Neuronal stem cell (in vitro differentiated cells): ENCODE results near the gene IGSF5.

ENCODE experiments used
- DNase-seq: peaks from one replicate; pipeline ENCODE4 v3.0.0-alpha.2; 2013; ENCODE audit warnings: low spot score
- H2AFZ ChIP-seq: one replicate; pipeline ENCODE4 v1.6.1; 2013; ENCODE audit warnings: mild to moderate bottlenecking, low read length, inconsistent platforms
- H2AK5ac ChIP-seq: 2 replicates; pipeline ENCODE4 v1.6.1; 2013; ENCODE audit warnings: low read depth, mild to moderate bottlenecking, inconsistent platforms, low read length, moderate library complexity, mixed read lengths
- H2BK120ac ChIP-seq: 2 replicates; pipeline ENCODE4 v1.6.1; 2013; ENCODE audit warnings: low read depth, mild to moderate bottlenecking, inconsistent platforms, low read length, moderate library complexity, mixed read lengths
- H2BK12ac ChIP-seq: one replicate; pipeline ENCODE4 v1.6.1; 2013; ENCODE audit warnings: low read length, inconsistent platforms
- H2BK15ac ChIP-seq: 2 replicates; pipeline ENCODE4 v1.6.1; 2013; ENCODE audit warnings: mild to moderate bottlenecking, low read length, inconsistent platforms, mixed read lengths
- H2BK5ac ChIP-seq: one replicate; pipeline ENCODE4 v1.6.1; 2013; ENCODE audit warnings: inconsistent platforms, mild to moderate bottlenecking, low read length, moderate library complexity
- H3K14ac ChIP-seq: one replicate; pipeline ENCODE4 v1.6.1; 2013; ENCODE audit warnings: low read length, inconsistent platforms
- H3K18ac ChIP-seq: 2 replicates; pipeline ENCODE4 v1.6.1; 2013; ENCODE audit warnings: low read length, inconsistent platforms
- H3K23ac ChIP-seq: 2 replicates; pipeline ENCODE4 v1.6.1; 2013; ENCODE audit warnings: low read depth, mild to moderate bottlenecking, mixed read lengths, low read length, inconsistent platforms; ENCODE audit not compliant: poor library complexity
- H3K27ac ChIP-seq: replicated peaks from 3 replicates; pipeline ENCODE4 v1.5.1; 2013; ENCODE audit warnings: low read length, inconsistent platforms
- H3K27me3 ChIP-seq, 3 experiments: 2 replicates each; pipeline ENCODE4 v1.6.1; 2013; ENCODE audit warnings: low read length in 3 of 3, mild to moderate bottlenecking in 2 of 3, inconsistent platforms in 1 of 3, low read depth in 1 of 3, mixed read lengths in 1 of 3, moderate library complexity in 1 of 3; ENCODE audit not compliant: control insufficient read depth in 3 of 3, insufficient read depth in 3 of 3
- H3K36me3 ChIP-seq, 2 donors: replicated peaks in 1 of 2; 2 replicates each; pipeline ENCODE4 v1.6.1; 2013; ENCODE audit warnings: low read length in 2 of 2; ENCODE audit not compliant: control insufficient read depth in 2 of 2, insufficient read depth in 2 of 2
- H3K4ac ChIP-seq: 2 replicates; pipeline ENCODE4 v1.6.1; 2013; ENCODE audit warnings: inconsistent platforms, mild to moderate bottlenecking, low read length, moderate library complexity
- H3K4me1 ChIP-seq, 2 donors: 1 replicate in 1 of 2; 2 replicates in 1 of 2; pipeline ENCODE4 v1.6.1; 2013; ENCODE audit warnings: low read length in 2 of 2, low read depth in 1 of 2; ENCODE audit not compliant: control insufficient read depth in 2 of 2, insufficient read depth in 1 of 2
- H3K4me2 ChIP-seq: one replicate; pipeline ENCODE4 v1.6.1; 2013; ENCODE audit warnings: mild to moderate bottlenecking, low read length, inconsistent platforms; ENCODE audit not compliant: insufficient read depth, poor library complexity, severe bottlenecking
- H3K4me3 ChIP-seq, 2 donors: 2 replicates each; pipeline ENCODE4 v1.5.1; 2013; ENCODE audit warnings: low read length in 2 of 2, mild to moderate bottlenecking in 2 of 2, inconsistent platforms in 1 of 2, moderate library complexity in 1 of 2
- H3K79me1 ChIP-seq: one replicate; pipeline ENCODE4 v1.6.1; 2013; ENCODE audit warnings: low read depth, mild to moderate bottlenecking, inconsistent platforms, low read length, moderate library complexity
- H3K9ac ChIP-seq: one replicate; pipeline ENCODE4 v1.6.1; 2013; ENCODE audit warnings: mild to moderate bottlenecking, low read depth, low read length, inconsistent platforms; ENCODE audit not compliant: poor library complexity
- H3K9me3 ChIP-seq, 2 donors: replicated peaks in 1 of 2; 2 replicates each; pipeline versions ENCODE3 to v1.6.1; 2013; ENCODE audit warnings: low read length in 2 of 2, mild to moderate bottlenecking in 2 of 2, inconsistent platforms in 1 of 2, low read depth in 1 of 2, mixed read lengths in 1 of 2, moderate library complexity in 1 of 2; ENCODE audit not compliant: control insufficient read depth in 2 of 2, insufficient read depth in 1 of 2
- H4K8ac ChIP-seq: one replicate; pipeline ENCODE4 v1.6.1; 2013; ENCODE audit warnings: low read depth, mild to moderate bottlenecking, inconsistent platforms, low read length, moderate library complexity
- H4K91ac ChIP-seq: one replicate; pipeline ENCODE4 v1.6.1; 2013; ENCODE audit warnings: low read length, low read depth, mild to moderate bottlenecking, inconsistent platforms; ENCODE audit not compliant: poor library complexity
- WGBS, 2 donors: extraction: QIAGEN DNeasy Blood & Tissue Kit; methylation state at CpG; one replicate each; pipeline ENCODE4 v1.1.7; 2013; ENCODE audit warnings: missing lambda C conversion rate in 2 of 2, mixed read lengths in 1 of 2; ENCODE audit not compliant: insufficient read length in 2 of 2, insufficient replicate concordance in 1 of 2; ENCODE audit errors: extremely low coverage in 2 of 2; 5-methylcytosine and 5-hydroxymethylcytosine counted together

The IGSF5 gene

DNA sequence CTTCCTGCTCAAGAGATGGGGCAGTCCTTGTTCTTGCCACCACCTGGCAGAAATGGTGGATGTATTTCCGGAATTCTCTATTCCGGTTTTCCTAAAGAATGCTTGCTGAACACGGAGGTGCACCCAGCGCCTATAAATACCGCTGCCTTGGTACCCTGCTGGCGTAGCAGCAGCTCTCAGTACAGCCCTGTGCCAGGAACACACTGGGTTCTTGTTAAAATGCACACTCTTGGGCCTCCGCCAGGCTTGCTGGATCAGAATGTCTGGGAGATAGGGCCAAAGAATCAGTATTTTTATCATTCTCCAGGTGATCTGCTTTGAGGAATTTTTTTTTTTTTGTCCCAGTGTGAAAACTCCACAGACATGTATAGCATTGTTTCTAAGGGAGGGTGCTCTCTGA is 54.2 kb downstream of the IGSF5 start:
- no peaks in the 10 kb centered on the region for H3K36me3 ChIP-seq
- no peak overlapping the region for H2AFZ ChIP-seq
- no peak overlapping the region for H4K8ac ChIP-seq
- no CpG with 5 or more reads among the region's 7 CpGs for WGBS, 2 donors
- no peak overlapping the region for H4K91ac ChIP-seq
- no peak overlapping the region for H2BK5ac ChIP-seq
- no peak overlapping the region for H3K14ac ChIP-seq
- no peak overlapping the region for H3K4ac ChIP-seq
- no peaks in the 10 kb centered on the region for H3K79me1 ChIP-seq
- H3K18ac ChIP-seq = no peak overlapping the region
- no peak for DNase-seq
- no peak overlapping the region for H3K27ac ChIP-seq
- H2BK15ac ChIP-seq = no peak overlapping the region
- no peaks in the 10 kb centered on the region for H3K27me3 ChIP-seq
- no peak overlapping the region for H3K4me3 ChIP-seq
- H3K4me1 ChIP-seq = no peaks in the 10 kb centered on the region
- no peak overlapping the region for H3K4me2 ChIP-seq
- H3K9me3 ChIP-seq = no peaks in the 10 kb centered on the region
- H2AK5ac ChIP-seq = no peak overlapping the region
- H2BK12ac ChIP-seq = no peak overlapping the region
- H3K23ac ChIP-seq = no peak overlapping the region
- H3K9ac ChIP-seq = no peak overlapping the region
- no peak overlapping the region for H2BK120ac ChIP-seq

DNA sequence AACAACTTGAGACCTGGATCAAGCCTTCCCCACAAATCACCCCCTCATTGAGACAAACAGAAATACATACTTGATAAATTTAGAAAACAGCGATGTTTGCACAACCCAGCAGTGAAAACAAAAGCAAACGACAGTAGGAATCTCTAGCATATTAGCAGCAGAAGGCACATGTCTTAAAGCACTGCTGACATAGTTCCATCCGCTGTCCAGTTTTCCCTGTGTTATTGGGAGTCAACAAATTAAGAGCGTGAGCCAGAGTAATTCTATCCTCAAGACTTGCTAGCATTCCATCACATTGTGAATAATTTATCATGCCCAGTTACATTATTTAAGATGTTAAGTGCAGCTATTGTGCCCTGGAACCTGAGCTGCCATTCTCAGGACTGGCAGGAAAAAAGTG is 55.3 kb downstream of the IGSF5 start:
- Histone ChIP-seq H2AK5ac (no peak overlapping the region), H3K23ac (no peak overlapping the region), H3K4me2 (no peak overlapping the region), H2AFZ (no peak overlapping the region), H3K79me1 (no peaks in the 10 kb centered on the region), H3K4me3 (no peak overlapping the region), H4K91ac (no peak overlapping the region), H3K36me3 (no peaks in the 10 kb centered on the region), H3K27me3 (no peaks in the 10 kb centered on the region), H2BK5ac (no peak overlapping the region), H3K14ac (no peak overlapping the region), H2BK120ac (no peak overlapping the region), H4K8ac (no peak overlapping the region), H2BK15ac (no peak overlapping the region), H3K4ac (no peak overlapping the region), H3K27ac (no peak overlapping the region), H3K9ac (no peak overlapping the region), H3K9me3 (no peaks in the 10 kb centered on the region), H3K4me1 (no peaks in the 10 kb centered on the region), H3K18ac (no peak overlapping the region), H2BK12ac (no peak overlapping the region)
- DNase-seq = no peak
- WGBS, 2 donors = no CpG with 5 or more reads among the region's 4 CpGs

DNA sequence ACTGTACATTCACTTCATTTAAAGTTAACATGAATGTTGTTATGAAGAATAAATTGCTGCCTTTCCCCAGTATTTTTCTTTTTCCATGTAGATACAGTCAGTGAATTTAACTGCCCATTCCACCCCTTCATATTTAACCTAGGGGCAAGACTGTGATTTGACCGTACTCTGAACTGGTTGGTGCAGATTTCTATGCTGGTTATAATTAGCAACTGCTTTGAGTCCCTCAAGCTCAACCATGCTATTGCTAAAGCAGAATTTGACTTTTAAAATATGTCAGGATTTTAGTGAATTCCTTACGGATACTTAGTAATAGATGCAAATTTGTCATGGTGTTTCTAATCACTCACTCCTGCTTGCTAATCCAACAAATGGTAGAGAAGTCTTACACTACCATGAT is 57.2 kb downstream of the IGSF5 start:
- no peak overlapping the region for H3K4me3 ChIP-seq
- no peak overlapping the region for H2BK15ac ChIP-seq
- no peaks in the 10 kb centered on the region for H3K79me1 ChIP-seq
- H3K4ac ChIP-seq = no peak overlapping the region
- H3K9me3 ChIP-seq = no peaks in the 10 kb centered on the region
- H2BK12ac ChIP-seq = no peak overlapping the region
- no peak overlapping the region for H3K4me2 ChIP-seq
- H3K27ac ChIP-seq = no peak overlapping the region
- no peak overlapping the region for H2AFZ ChIP-seq
- no peak overlapping the region for H3K9ac ChIP-seq
- no peak overlapping the region for H3K23ac ChIP-seq
- no peak overlapping the region for H4K8ac ChIP-seq
- H4K91ac ChIP-seq = no peak overlapping the region
- no peak overlapping the region for H3K18ac ChIP-seq
- no peak overlapping the region for H2BK120ac ChIP-seq
- H3K4me1 ChIP-seq = no peaks in the 10 kb centered on the region
- no peak overlapping the region for H2BK5ac ChIP-seq
- no peak overlapping the region for H3K14ac ChIP-seq
- H2AK5ac ChIP-seq = no peak overlapping the region
- H3K36me3 ChIP-seq = no peaks in the 10 kb centered on the region
- no CpG with 5 or more reads among the region's 2 CpGs for WGBS, 2 donors
- DNase-seq = no peak
- no peaks in the 10 kb centered on the region for H3K27me3 ChIP-seq

DNA sequence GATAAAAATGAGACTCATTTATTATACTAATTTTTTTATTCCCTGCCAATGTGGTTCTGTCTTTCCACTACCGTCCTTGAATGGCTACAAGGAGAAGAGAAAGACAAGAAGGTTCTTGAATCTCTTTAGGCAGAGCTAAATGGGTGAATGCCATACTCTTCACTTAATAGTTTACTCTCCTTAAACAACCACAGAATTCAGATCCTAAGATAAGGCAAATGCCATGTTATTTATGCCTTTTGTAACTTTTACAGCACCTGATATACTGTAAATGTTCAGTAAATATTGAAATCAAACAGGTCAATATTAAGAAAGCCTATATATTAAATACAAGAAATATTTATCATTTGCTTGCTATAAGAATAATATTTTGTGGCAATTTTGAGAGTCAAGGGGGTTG is 58.4 kb downstream of the IGSF5 start:
- Histone ChIP-seq H3K4ac (no peak overlapping the region), H3K4me3 (no peak overlapping the region), H4K8ac (no peak overlapping the region), H3K23ac (no peak overlapping the region), H2AK5ac (no peak overlapping the region), H2BK120ac (no peak overlapping the region), H3K4me1 (no peaks in the 10 kb centered on the region), H3K9me3 (no peaks in the 10 kb centered on the region), H2BK12ac (no peak overlapping the region), H3K18ac (no peak overlapping the region), H3K9ac (no peak overlapping the region), H2AFZ (no peak overlapping the region), H4K91ac (no peak overlapping the region), H3K14ac (no peak overlapping the region), H3K27ac (no peak overlapping the region), H3K27me3 (no peaks in the 10 kb centered on the region), H3K79me1 (no peaks in the 10 kb centered on the region), H2BK5ac (no peak overlapping the region), H3K36me3 (no peaks in the 10 kb centered on the region), H3K4me2 (no peak overlapping the region), H2BK15ac (no peak overlapping the region)
- no CpG with 5 or more reads among the region's 1 CpG for WGBS, 2 donors
- DNase-seq = no peak
